Breast epithelium (tissue), 4 donors: ENCODE measurements around the gene AFF3. TPM values are rescaled to one million over a fixed set of nuclear protein-coding genes. Genes with fewer than 3 reads are reported as not detected.
"Not testable (repeated sequence)": the region's sequence is repeated elsewhere in the genome, so short reads cannot be mapped to it uniquely, and the experiment has no call there.

Experiments used
- DNase-seq, 2 donors: peaks; one replicate each; pipeline ENCODE4 v3.0.0-alpha.2; 2019; ENCODE audit warnings: low spot score in 2 of 2
- H3K27ac ChIP-seq, 2 donors: fragments of 200-600 bp; sonication (generic) in 1 of 2; one replicate each; pipeline ENCODE4 v1.5.1; 2016 to 2019; ENCODE audit warnings: mild to moderate bottlenecking in 1 of 2
- H3K27me3 ChIP-seq, 2 donors: fragments of 200-600 bp; sonication (generic) in 1 of 2; one replicate each; pipeline versions ENCODE4 v1.5.1 to v1.6.0; 2017 to 2019; ENCODE audit warnings: control low read depth in 1 of 2, mild to moderate bottlenecking in 1 of 2
- H3K36me3 ChIP-seq: fragments of 200-600 bp; one replicate; pipeline ENCODE4 v1.5.1; 2019
- H3K4me1 ChIP-seq, 2 donors: fragments of 200-600 bp; sonication (generic); one replicate each; pipeline ENCODE4 v1.5.1; 2016 to 2019; ENCODE audit warnings: control low read depth in 1 of 2
- H3K4me3 ChIP-seq, 3 donors: fragments of 200-600 bp; sonication (generic); 1 replicate in 2 of 3; 2 replicates in 1 of 3; pipeline ENCODE4 v1.5.1; 2016 to 2019; ENCODE audit warnings: mild to moderate bottlenecking in 3 of 3, moderate library complexity in 2 of 3
- H3K9me3 ChIP-seq, 2 donors: fragments of 200-600 bp; sonication (generic) in 1 of 2; one replicate each; pipeline ENCODE4 v1.5.1; 2016 to 2019; ENCODE audit warnings: control low read depth in 1 of 2
- CTCF ChIP-seq, 3 donors: fragments of 450-650 bp; IDR thresholded peaks; one replicate each; pipeline ENCODE4 v1.5.1; 2016 to 2017; ENCODE audit warnings: antibody characterized with exemption in 3 of 3, mild to moderate bottlenecking in 3 of 3, moderate library complexity in 3 of 3
- POLR2A ChIP-seq: fragments of 450-650 bp; IDR thresholded peaks from one replicate; pipeline ENCODE4 v1.6.1; 2016; ENCODE audit warnings: antibody characterized with exemption, mild to moderate bottlenecking, moderate library complexity
- POLR2AphosphoS5 ChIP-seq, 3 donors: sonication (generic); formaldehyde crosslinking; IDR thresholded peaks; one replicate each; pipeline ENCODE4 v1.6.1; 2017; ENCODE audit warnings: antibody characterized with exemption in 3 of 3
- intact Hi-C: fragments of 100-400 bp; cut with DNase I; formaldehyde crosslinking; loops from one replicate; pipeline ENCODE4 v1.15.1; 2023; ENCODE audit warnings: low total_unique reads
- total RNA-seq, 3 donors: library from RNA; depleted of rRNA; stranded (reverse); fragments of >200 nt; gene quantifications; one replicate each; pipeline ENCODE4 v1.1.0, GENCODE V29; 2016

AFF3 gene
- total RNA-seq, 3 donors from 2014 or later, result 8.2 to 116 (median 63.6) TPM

GRCh38 chr2:99928470-99929053 is 213.8 kb downstream of the AFF3 start:
- Histone ChIP-seq H3K27me3 (no peaks in the 10 kb centered on the region), H3K4me3 (no peak overlapping the region), H3K4me1 (no peaks in the 10 kb centered on the region), H3K36me3 (no peaks in the 10 kb centered on the region), H3K27ac (no peak overlapping the region), H3K9me3 (no peaks in the 10 kb centered on the region)
- no peak for DNase-seq
- TF ChIP-seq POLR2A, result no peak
- no peak for TF ChIP-seq POLR2AphosphoS5 (IDR thresholded peaks at IDR 0.05)
- intact Hi-C loops, result no loop called here

- H3K36me3 ChIP-seq, H3K27me3 ChIP-seq, H3K27ac ChIP-seq, H3K4me3 ChIP-seq, H3K4me1 ChIP-seq, DNase-seq, H3K9me3 ChIP-seq, intact Hi-C loops: not testable (repeated sequence)
Measured at GRCh38 chr2:99927690-99928207, 214.6 kb downstream of the AFF3 start.

GRCh38 chr2:99926986-99927385 is 215.4 kb downstream of the AFF3 start:
- Histone ChIP-seq H3K27me3 (no peaks in the 10 kb centered on the region), H3K27ac (no peak overlapping the region), H3K9me3 (peaks cover 0 to 7% of the 10 kb centered on the region in 2 donors), H3K4me1 (no peaks in the 10 kb centered on the region), H3K4me3 (no peak overlapping the region), H3K36me3 (no peaks in the 10 kb centered on the region)
- TF ChIP-seq CTCF (IDR thresholded peaks at IDR 0.05) (no peak), POLR2AphosphoS5 (IDR thresholded peaks at IDR 0.05) (no peak), POLR2A (no peak)
- DNase-seq, result no peak
- intact Hi-C loops, result no loop called here

GRCh38 chr2:99925960-99926359 is 216.4 kb downstream of the AFF3 start:
- no peak for DNase-seq
- H3K4me3 ChIP-seq, result no peak overlapping the region

GRCh38 chr2:99922664-99923063 is 219.7 kb downstream of the AFF3 start:
- Histone ChIP-seq H3K27me3 (no peaks in the 10 kb centered on the region), H3K27ac (no peak overlapping the region), H3K36me3 (no peaks in the 10 kb centered on the region), H3K9me3 (peaks cover 3 to 11% of the 10 kb centered on the region in 2 donors), H3K4me1 (no peaks in the 10 kb centered on the region), H3K4me3 (no peak overlapping the region)
- intact Hi-C loops, result no loop called here
- DNase-seq, result no peak
- TF ChIP-seq POLR2A (no peak), POLR2AphosphoS5 (IDR thresholded peaks at IDR 0.05) (no peak), CTCF (IDR thresholded peaks at IDR 0.05) (no peak)

More at GRCh38 chr2:99925960-99926359, 216.4 kb downstream of the AFF3 start:
- no peaks in the 10 kb centered on the region for H3K4me1 ChIP-seq
- no peaks in the 10 kb centered on the region for H3K36me3 ChIP-seq
- no peaks in the 10 kb centered on the region for H3K27me3 ChIP-seq
- intact Hi-C loops, result no loop called here
- peaks cover 3 to 11% of the 10 kb centered on the region in 2 donors for H3K9me3 ChIP-seq
- H3K27ac ChIP-seq, result no peak overlapping the region
- no peak for TF ChIP-seq POLR2AphosphoS5 (IDR thresholded peaks at IDR 0.05)

- intact Hi-C loops, result no loop called here
- Histone ChIP-seq H3K4me3 (no peak overlapping the region), H3K36me3 (no peaks in the 10 kb centered on the region), H3K4me1 (no peaks in the 10 kb centered on the region), H3K27ac (no peak overlapping the region), H3K9me3 (peaks cover 3 to 11% of the 10 kb centered on the region in 2 donors), H3K27me3 (no peaks in the 10 kb centered on the region)
- TF ChIP-seq POLR2A (no peak), CTCF (IDR thresholded peaks at IDR 0.05) (no peak), POLR2AphosphoS5 (IDR thresholded peaks at IDR 0.05) (no peak)
- no peak for DNase-seq
Measured at GRCh38 chr2:99921903-99922302, 220.5 kb downstream of the AFF3 start.
